ENCODE results near the gene RASAL2. TPM values are rescaled to one million over a fixed set of nuclear protein-coding genes. Genes with fewer than 3 reads are reported as not detected.

The RASAL2 gene
- total RNA-seq, 5 donors from 2014 or later (not counting 1 experiment from before 2014, with no cell fraction given), result 0.05 to 0.19 (median 0.11) TPM; not detected in 1

DNA sequence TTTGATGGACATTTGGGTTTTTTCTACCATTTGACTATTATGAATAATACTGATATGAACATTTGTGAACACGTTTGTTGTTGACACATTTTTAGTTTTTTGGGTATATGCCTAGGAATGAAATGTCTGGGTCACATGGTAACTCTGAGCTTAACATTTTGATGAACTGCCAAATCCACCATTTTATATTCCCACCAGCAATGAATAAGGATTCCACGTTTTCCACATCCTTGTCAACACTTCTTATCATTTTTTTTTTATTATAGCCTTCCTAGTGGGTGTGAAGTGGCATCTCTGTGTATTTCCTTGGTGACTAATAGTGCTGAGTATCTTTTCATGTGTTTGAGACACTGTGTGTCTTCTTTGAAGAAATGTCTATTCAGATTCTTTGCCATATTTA is 67.6 kb downstream of the RASAL2 start:
- Histone ChIP-seq H3K9me3 (no peaks in the 10 kb centered on the region), H3K27me3 (replicated peaks in 1 of 2; ENCODE audit: control insufficient read depth in 2 of 2, extremely low read depth in 1 of 2, insufficient read depth in 2 of 2, low read length in 1 of 2) (no peaks in the 10 kb centered on the region), H3K27ac (ENCODE audit: low read length) (no peak overlapping the region), H3K4me3 (ENCODE audit: control insufficient read depth in 1 of 2, extremely low read depth in 1 of 2, low read length in 1 of 2) (no peak overlapping the region), H3K36me3 (ENCODE audit: control insufficient read depth in 2 of 2, extremely low read depth in 1 of 2, insufficient read depth in 1 of 2, low read length in 1 of 2) (no peaks in the 10 kb centered on the region), H3K4me1 (ENCODE audit: control insufficient read depth in 1 of 2, extremely low read depth in 1 of 2, insufficient read depth in 2 of 2, low read length in 2 of 2) (no peaks in the 10 kb centered on the region)
- Mint-ChIP-seq H3K27ac (no peak overlapping the region), H3K4me1 (no peaks in the 10 kb centered on the region), H3K9me3 (no peaks in the 10 kb centered on the region), H3K27me3 (peaks cover 0 to 8% of the 10 kb centered on the region in 2 donors), H3K4me3 (no peak overlapping the region), H3K36me3 (no peaks in the 10 kb centered on the region)
- ChIA-PET CTCF (no interaction called here), POLR2A (no interaction called here)
- DNase-seq (no peak), ATAC-seq (replicated peaks in 1 of 4) (no peak)
- no CpG with 5 or more reads among the region's 2 CpGs for WGBS (ENCODE audit: insufficient coverage)

DNA sequence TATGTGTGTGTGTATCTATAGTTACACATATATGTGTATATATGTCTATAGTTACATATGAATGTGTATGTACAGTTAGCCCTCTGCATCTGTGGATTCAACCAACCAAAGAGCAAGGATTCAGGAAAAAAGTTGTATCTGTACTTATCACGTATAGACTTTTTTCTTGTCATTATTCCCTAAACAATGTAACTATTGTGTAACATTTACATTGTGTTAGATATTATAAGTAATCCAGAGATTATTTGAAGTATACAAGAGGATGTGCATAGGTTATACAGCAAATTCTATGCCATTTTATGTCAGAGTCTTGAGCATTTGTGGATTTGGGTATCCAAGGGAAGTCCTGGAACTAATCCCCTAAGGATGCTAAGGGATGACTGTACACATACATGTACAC is 71.3 kb downstream of the RASAL2 start:
- Histone ChIP-seq H3K9me3 (no peaks in the 10 kb centered on the region), H3K36me3 (ENCODE audit: control insufficient read depth in 2 of 2, extremely low read depth in 1 of 2, insufficient read depth in 1 of 2, low read length in 1 of 2) (no peaks in the 10 kb centered on the region), H3K27me3 (replicated peaks in 1 of 2; ENCODE audit: control insufficient read depth in 2 of 2, extremely low read depth in 1 of 2, insufficient read depth in 2 of 2, low read length in 1 of 2) (no peaks in the 10 kb centered on the region), H3K4me1 (ENCODE audit: control insufficient read depth in 1 of 2, extremely low read depth in 1 of 2, insufficient read depth in 2 of 2, low read length in 2 of 2) (no peaks in the 10 kb centered on the region), H3K27ac (ENCODE audit: low read length) (no peak overlapping the region), H3K4me3 (ENCODE audit: control insufficient read depth in 1 of 2, extremely low read depth in 1 of 2, low read length in 1 of 2) (no peak overlapping the region)
- ATAC-seq (replicated peaks in 1 of 4) (no peak), DNase-seq (no peak)
- Mint-ChIP-seq H3K27me3 (peaks cover 0 to 3% of the 10 kb centered on the region in 2 donors), H3K4me1 (no peaks in the 10 kb centered on the region), H3K27ac (no peak overlapping the region), H3K36me3 (no peaks in the 10 kb centered on the region), H3K4me3 (no peak overlapping the region), H3K9me3 (peaks cover 0 to 4% (median 0%) of the 10 kb centered on the region in 3 donors)
- ChIA-PET POLR2A (no interaction called here), CTCF (no interaction called here)
- no CpG with 5 or more reads among the region's 1 CpG for WGBS (ENCODE audit: insufficient coverage)

DNA sequence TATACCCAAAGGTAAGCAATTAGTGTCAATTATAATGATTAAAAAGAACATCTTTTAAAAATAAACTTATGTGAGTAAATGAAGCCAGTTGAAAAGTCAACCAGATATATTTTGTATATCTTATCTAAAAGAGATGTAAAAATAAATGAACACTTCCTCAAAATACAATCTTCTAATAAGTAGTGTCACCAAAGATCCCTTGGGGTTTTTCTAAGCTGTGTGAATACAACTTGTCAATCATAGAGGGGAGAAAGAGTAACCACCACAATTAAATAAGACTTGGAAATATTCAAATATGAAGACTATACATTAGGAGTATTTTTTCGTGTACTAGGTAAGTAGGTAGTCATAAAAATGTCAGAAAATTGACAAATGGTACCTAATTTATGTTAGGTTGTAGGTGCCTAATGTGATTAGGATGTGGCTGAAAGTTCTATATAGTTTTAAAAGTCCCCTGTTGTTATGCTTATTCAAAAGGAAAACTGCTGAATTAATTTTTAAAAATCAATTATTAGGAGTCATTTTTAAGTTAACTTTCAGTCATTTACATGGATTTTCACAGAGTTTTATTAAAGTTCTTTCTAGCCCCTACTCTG is 72.6 kb downstream of the RASAL2 start:
- no peak overlapping the region for H3K4me3 Mint-ChIP-seq
- ATAC-seq (replicated peaks in 1 of 4) (no peak), DNase-seq (no peak)
- H3K4me1 Mint-ChIP-seq, result no peaks in the 10 kb centered on the region
- H3K36me3 ChIP-seq (ENCODE audit: control insufficient read depth in 2 of 2, extremely low read depth in 1 of 2, insufficient read depth in 1 of 2, low read length in 1 of 2), result no peaks in the 10 kb centered on the region
- no peaks in the 10 kb centered on the region for H3K36me3 Mint-ChIP-seq
- peaks cover 0 to 3% of the 10 kb centered on the region in 2 donors for H3K27me3 Mint-ChIP-seq
- no peak overlapping the region for H3K4me3 ChIP-seq (ENCODE audit: control insufficient read depth in 1 of 2, extremely low read depth in 1 of 2, low read length in 1 of 2)
- no peak overlapping the region for H3K27ac Mint-ChIP-seq
- H3K4me1 ChIP-seq (ENCODE audit: control insufficient read depth in 1 of 2, extremely low read depth in 1 of 2, insufficient read depth in 2 of 2, low read length in 2 of 2), result no peaks in the 10 kb centered on the region
- no peaks in the 10 kb centered on the region for H3K9me3 ChIP-seq
- CTCF ChIA-PET, result no interaction called here
- POLR2A ChIA-PET, result no interaction called here
- no CpG with 5 or more reads among the region's 1 CpG for WGBS (ENCODE audit: insufficient coverage)
- no peak overlapping the region for H3K27ac ChIP-seq (ENCODE audit: low read length)
- H3K9me3 Mint-ChIP-seq, result peaks cover 0 to 4% (median 0%) of the 10 kb centered on the region in 3 donors
- no peaks in the 10 kb centered on the region for H3K27me3 ChIP-seq (replicated peaks in 1 of 2; ENCODE audit: control insufficient read depth in 2 of 2, extremely low read depth in 1 of 2, insufficient read depth in 2 of 2, low read length in 1 of 2)

DNA sequence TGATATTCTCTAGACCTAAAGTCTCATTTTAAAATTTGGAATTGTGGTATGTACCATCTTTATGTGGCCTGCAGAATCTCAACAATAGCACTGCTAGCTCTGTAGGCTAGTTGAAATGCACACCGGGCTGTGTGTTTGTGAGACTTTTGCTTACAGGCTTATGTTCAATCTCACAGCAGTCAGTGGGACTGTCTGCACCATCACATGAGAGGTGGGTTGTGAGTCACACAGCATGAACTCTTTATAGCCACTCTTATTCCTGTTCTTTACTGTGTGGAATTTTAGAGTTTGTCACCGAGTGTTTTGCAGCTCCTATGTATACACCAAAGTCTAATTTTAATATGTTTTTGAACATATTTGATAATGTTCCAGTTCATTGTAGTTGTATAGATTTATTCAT is 74.6 kb downstream of the RASAL2 start:
- Mint-ChIP-seq H3K4me3 (no peak overlapping the region), H3K4me1 (no peaks in the 10 kb centered on the region), H3K9me3 (peaks cover 0 to 4% (median 0%) of the 10 kb centered on the region in 3 donors), H3K27ac (no peak overlapping the region), H3K27me3 (peaks cover 0 to 3% of the 10 kb centered on the region in 2 donors), H3K36me3 (no peaks in the 10 kb centered on the region)
- no peaks in the 10 kb centered on the region for H3K27me3 ChIP-seq (replicated peaks in 1 of 2; ENCODE audit: control insufficient read depth in 2 of 2, extremely low read depth in 1 of 2, insufficient read depth in 2 of 2, low read length in 1 of 2)
- no peak overlapping the region for H3K27ac ChIP-seq (ENCODE audit: low read length)
- POLR2A ChIA-PET, result interaction anchor here in 1 of 2 donors (0.6 kb wide), 1 partner anchor 669 kb away, joined by 3 read pairs; no protein-coding TSS in a partner anchor
- H3K4me3 ChIP-seq (ENCODE audit: control insufficient read depth in 1 of 2, extremely low read depth in 1 of 2, low read length in 1 of 2), result no peak overlapping the region
- no CpG with 5 or more reads among the region's 2 CpGs for WGBS (ENCODE audit: insufficient coverage)
- ATAC-seq (replicated peaks in 1 of 4) (no peak), DNase-seq (no peak)
- CTCF ChIA-PET, result no interaction called here
- H3K36me3 ChIP-seq (ENCODE audit: control insufficient read depth in 2 of 2, extremely low read depth in 1 of 2, insufficient read depth in 1 of 2, low read length in 1 of 2), result no peaks in the 10 kb centered on the region
- H3K4me1 ChIP-seq (ENCODE audit: control insufficient read depth in 1 of 2, extremely low read depth in 1 of 2, insufficient read depth in 2 of 2, low read length in 2 of 2), result no peaks in the 10 kb centered on the region
- H3K9me3 ChIP-seq, result no peaks in the 10 kb centered on the region

DNA sequence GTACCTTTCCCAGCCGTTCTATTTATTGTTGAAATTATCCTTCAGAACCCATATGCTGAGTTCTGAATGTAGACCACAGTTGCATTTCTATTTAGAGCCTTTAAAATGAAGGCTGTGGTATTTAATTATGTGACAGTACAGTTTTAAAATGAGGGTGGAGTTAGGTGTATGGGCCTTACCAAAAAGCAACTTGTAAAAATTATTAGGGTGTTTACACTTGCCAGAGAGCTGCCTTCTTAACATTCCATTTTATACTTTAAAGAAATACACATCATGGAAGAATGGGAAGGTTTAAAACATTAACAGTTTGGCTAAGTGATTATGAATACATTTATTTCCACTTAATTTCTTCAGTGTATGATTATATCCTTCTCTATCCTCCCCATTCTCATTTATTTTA is 75.7 kb downstream of the RASAL2 start:
- ChIA-PET POLR2A (no interaction called here), CTCF (no interaction called here)
- H3K27me3 Mint-ChIP-seq, result no peaks in the 10 kb centered on the region
- peaks cover 0 to 4% (median 0%) of the 10 kb centered on the region in 3 donors for H3K9me3 Mint-ChIP-seq
- no CpG with 5 or more reads among the region's 1 CpG for WGBS (ENCODE audit: insufficient coverage)
- H3K36me3 ChIP-seq (ENCODE audit: control insufficient read depth in 2 of 2, extremely low read depth in 1 of 2, insufficient read depth in 1 of 2, low read length in 1 of 2), result no peaks in the 10 kb centered on the region
- no peak overlapping the region for H3K4me3 Mint-ChIP-seq
- H3K27ac Mint-ChIP-seq, result no peak overlapping the region
- no peak overlapping the region for H3K27ac ChIP-seq (ENCODE audit: low read length)
- H3K4me1 ChIP-seq (ENCODE audit: control insufficient read depth in 1 of 2, extremely low read depth in 1 of 2, insufficient read depth in 2 of 2, low read length in 2 of 2), result no peaks in the 10 kb centered on the region
- H3K4me3 ChIP-seq (ENCODE audit: control insufficient read depth in 1 of 2, extremely low read depth in 1 of 2, low read length in 1 of 2), result no peak overlapping the region
- no peaks in the 10 kb centered on the region for H3K9me3 ChIP-seq
- no peaks in the 10 kb centered on the region for H3K36me3 Mint-ChIP-seq
- no peak for DNase-seq
- ATAC-seq (replicated peaks in 1 of 4), result no peak
- H3K27me3 ChIP-seq (replicated peaks in 1 of 2; ENCODE audit: control insufficient read depth in 2 of 2, extremely low read depth in 1 of 2, insufficient read depth in 2 of 2, low read length in 1 of 2), result no peaks in the 10 kb centered on the region
- no peaks in the 10 kb centered on the region for H3K4me1 Mint-ChIP-seq

DNA sequence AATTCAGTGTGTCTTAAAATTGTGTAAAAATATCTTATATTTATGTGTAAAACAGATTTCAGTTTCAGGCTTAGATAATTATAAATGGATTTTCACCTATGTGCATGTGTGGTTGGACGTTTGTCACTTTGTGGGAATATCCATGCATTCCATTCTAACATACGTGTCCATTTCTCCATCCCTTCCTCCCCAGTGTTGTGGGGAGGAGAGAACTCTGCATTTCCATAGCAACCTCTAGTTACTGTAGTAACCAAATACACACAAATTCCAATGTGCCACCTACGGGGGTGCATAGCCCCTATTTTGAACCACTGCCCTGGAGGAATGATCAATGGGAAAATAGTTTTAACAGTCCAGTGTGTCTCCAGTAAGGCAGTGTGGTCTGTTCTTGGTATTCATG is 79.0 kb downstream of the RASAL2 start:
- Mint-ChIP-seq H3K4me1 (no peaks in the 10 kb centered on the region), H3K9me3 (peaks cover 0 to 4% (median 1%) of the 10 kb centered on the region in 3 donors), H3K27me3 (no peaks in the 10 kb centered on the region), H3K4me3 (no peak overlapping the region), H3K27ac (no peak overlapping the region), H3K36me3 (no peaks in the 10 kb centered on the region)
- no CpG with 5 or more reads among the region's 3 CpGs for WGBS (ENCODE audit: insufficient coverage)
- POLR2A ChIA-PET, result no interaction called here
- DNase-seq (no peak), ATAC-seq (replicated peaks in 1 of 4) (no peak)
- no peaks in the 10 kb centered on the region for H3K4me1 ChIP-seq (ENCODE audit: control insufficient read depth in 1 of 2, extremely low read depth in 1 of 2, insufficient read depth in 2 of 2, low read length in 2 of 2)
- no peak overlapping the region for H3K4me3 ChIP-seq (ENCODE audit: control insufficient read depth in 1 of 2, extremely low read depth in 1 of 2, low read length in 1 of 2)
- H3K36me3 ChIP-seq (ENCODE audit: control insufficient read depth in 2 of 2, extremely low read depth in 1 of 2, insufficient read depth in 1 of 2, low read length in 1 of 2), result no peaks in the 10 kb centered on the region
- no peaks in the 10 kb centered on the region for H3K27me3 ChIP-seq (replicated peaks in 1 of 2; ENCODE audit: control insufficient read depth in 2 of 2, extremely low read depth in 1 of 2, insufficient read depth in 2 of 2, low read length in 1 of 2)
- CTCF ChIA-PET, result interaction anchor here in 1 of 2 donors (0.6 kb wide), 1 partner anchor 1334 kb away, joined by 3 read pairs; no protein-coding TSS in a partner anchor
- H3K9me3 ChIP-seq, result no peaks in the 10 kb centered on the region
- H3K27ac ChIP-seq (ENCODE audit: low read length), result no peak overlapping the region

DNA sequence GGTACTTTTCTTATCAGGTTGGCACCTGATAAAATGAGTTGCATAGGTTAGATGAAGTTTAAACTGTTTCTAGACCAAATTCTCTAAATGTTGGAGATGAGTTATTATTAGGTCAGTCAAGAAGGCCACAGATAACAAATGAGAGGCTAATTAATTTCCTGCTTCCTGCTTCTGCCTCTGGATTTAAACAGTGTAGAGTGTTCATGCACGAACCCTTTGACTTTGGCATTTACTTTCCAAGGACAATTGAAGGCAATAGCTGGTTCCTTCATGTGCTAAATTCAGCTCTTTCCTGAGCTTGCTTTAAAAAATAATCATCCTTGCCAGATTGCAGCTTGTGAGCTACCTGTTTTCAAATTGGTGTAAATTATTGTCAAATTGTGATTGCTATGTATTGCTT is 80.6 kb downstream of the RASAL2 start:
- H3K4me3 ChIP-seq (ENCODE audit: control insufficient read depth in 1 of 2, extremely low read depth in 1 of 2, low read length in 1 of 2), result no peak overlapping the region
- no peaks in the 10 kb centered on the region for H3K27me3 Mint-ChIP-seq
- DNase-seq (no peak), ATAC-seq (replicated peaks in 1 of 4) (no peak)
- H3K36me3 Mint-ChIP-seq, result no peaks in the 10 kb centered on the region
- ChIA-PET CTCF (no interaction called here), POLR2A (no interaction called here)
- no peaks in the 10 kb centered on the region for H3K4me1 ChIP-seq (ENCODE audit: control insufficient read depth in 1 of 2, extremely low read depth in 1 of 2, insufficient read depth in 2 of 2, low read length in 2 of 2)
- no peaks in the 10 kb centered on the region for H3K36me3 ChIP-seq (ENCODE audit: control insufficient read depth in 2 of 2, extremely low read depth in 1 of 2, insufficient read depth in 1 of 2, low read length in 1 of 2)
- no peaks in the 10 kb centered on the region for H3K4me1 Mint-ChIP-seq
- H3K27ac Mint-ChIP-seq, result no peak overlapping the region
- H3K27ac ChIP-seq (ENCODE audit: low read length), result no peak overlapping the region
- no peaks in the 10 kb centered on the region for H3K27me3 ChIP-seq (replicated peaks in 1 of 2; ENCODE audit: control insufficient read depth in 2 of 2, extremely low read depth in 1 of 2, insufficient read depth in 2 of 2, low read length in 1 of 2)
- H3K4me3 Mint-ChIP-seq, result no peak overlapping the region
- no peaks in the 10 kb centered on the region for H3K9me3 ChIP-seq
- 30% methylated on average over 1 of the region's 1 CpG for WGBS (ENCODE audit: insufficient coverage)
- H3K9me3 Mint-ChIP-seq, result peaks cover 0 to 2% (median 0%) of the 10 kb centered on the region in 3 donors

Measured in T-cell (primary cell).